Keratinocyte (primary cell): ENCODE results near the gene CHIA. TPM values are rescaled to one million over a fixed set of nuclear protein-coding genes. Genes with fewer than 3 reads are reported as not detected.

Experiments
- DNase-seq: peaks from one replicate; pipeline ENCODE4 v3.0.0-alpha.2; 2011; ENCODE audit warnings: low read depth, missing footprints, low spot score
- FAIRE-seq: peaks from 2 replicates; lab custom pipeline; 2011; peaks lifted over from hg19 to GRCh38; lab: Jason Lieb, UNC
- H2AFZ ChIP-seq: 2 replicates; pipeline ENCODE4 v1.6.0; 2012; ENCODE audit warnings: low read length, control low read depth, inconsistent platforms; ENCODE audit not compliant: control insufficient read depth
- H3K27ac ChIP-seq: 2 replicates; pipeline ENCODE4 v1.5.1; 2011; ENCODE audit warnings: low read length; ENCODE audit not compliant: control insufficient read depth, insufficient read depth
- H3K27me3 ChIP-seq: 3 replicates; pipeline ENCODE4 v1.6.0; 2011; ENCODE audit warnings: low read length; ENCODE audit not compliant: control insufficient read depth, insufficient read depth; ENCODE audit errors: extremely low read depth
- H3K36me3 ChIP-seq, 2 experiments: 2 replicates in 1 of 2; 3 replicates in 1 of 2; pipeline ENCODE4 v1.5.1; 2011; ENCODE audit warnings: low read length in 2 of 2, mild to moderate bottlenecking in 1 of 2; ENCODE audit not compliant: control insufficient read depth in 2 of 2, insufficient read depth in 2 of 2; ENCODE audit errors: extremely low read depth in 1 of 2
- H3K4me1 ChIP-seq: 3 replicates; pipeline ENCODE4 v1.5.1; 2011; ENCODE audit warnings: low read length; ENCODE audit not compliant: control insufficient read depth, insufficient read depth; ENCODE audit errors: extremely low read depth
- H3K4me2 ChIP-seq: 3 replicates; pipeline ENCODE4 v1.6.0; 2011; ENCODE audit warnings: low read depth, low read length; ENCODE audit not compliant: control insufficient read depth, insufficient read depth; ENCODE audit errors: extremely low read depth
- H3K4me3 ChIP-seq, 3 experiments: fragments of 200-600 bp in 1 of 3; sonication (generic) in 1 of 3; 2 replicates in 2 of 3; 3 replicates in 1 of 3; pipeline ENCODE4 v1.5.1; 2011 to 2016; ENCODE audit warnings: low read length in 3 of 3, mild to moderate bottlenecking in 3 of 3, control low read depth in 2 of 3, inconsistent platforms in 1 of 3, low read depth in 1 of 3, mixed read lengths in 1 of 3, mixed run types in 1 of 3, moderate library complexity in 1 of 3; ENCODE audit not compliant: control insufficient read depth in 2 of 3, insufficient read depth in 2 of 3; ENCODE audit errors: extremely low read depth in 1 of 3
- H3K79me2 ChIP-seq: 2 replicates; pipeline ENCODE4 v1.6.0; 2012; ENCODE audit warnings: low read length; ENCODE audit not compliant: control insufficient read depth, insufficient read depth
- H3K9ac ChIP-seq: 3 replicates; pipeline ENCODE4 v1.6.0; 2011; ENCODE audit warnings: low read length; ENCODE audit not compliant: control insufficient read depth, insufficient read depth; ENCODE audit errors: extremely low read depth
- H3K9me1 ChIP-seq: 3 replicates; pipeline ENCODE4 v1.6.0; 2011; ENCODE audit warnings: low read length; ENCODE audit not compliant: control insufficient read depth, insufficient read depth; ENCODE audit errors: extremely low read depth
- H3K9me3 ChIP-seq: 2 replicates; pipeline ENCODE4 v1.5.1; 2012; ENCODE audit warnings: low read depth, low read length; ENCODE audit not compliant: control insufficient read depth
- H4K20me1 ChIP-seq: 3 replicates; pipeline ENCODE4 v1.6.0; 2011; ENCODE audit warnings: low read length; ENCODE audit not compliant: control insufficient read depth, insufficient read depth; ENCODE audit errors: extremely low read depth
- EZH2 ChIP-seq: IDR thresholded peaks from one replicate; pipeline ENCODE4 v1.6.1; 2012; ENCODE audit warnings: inconsistent platforms, mild to moderate bottlenecking, low read length, moderate library complexity
- dilution Hi-C: fragments of 300-500 bp; cut with MboI; formaldehyde crosslinking; loops from one replicate; pipeline ENCODE4 v1.7.0; 2020; ENCODE audit warnings: low sequenced_read_pairs; ENCODE audit not compliant: extremely low pct_ligation_motif_present
- polyA plus RNA-seq, 5 experiments: library from polyadenylated mRNA; depleted of rRNA in 3 of 5; stranded (reverse) in 3 of 5; stranded (forward) in 1 of 5; unstranded in 1 of 5; fragments of >200 nt; gene quantifications; 1 replicate in 1 of 5; 2 replicates in 3 of 5; 3 replicates in 1 of 5; pipeline versions ENCODE4 v1.2.1 to v1.2.3, GENCODE V29; 2011 to 2012; ENCODE audit warnings: missing spikeins in 2 of 5, low read depth in 1 of 5, low replicate concordance in 1 of 5
- TF ChIP-seq, protein P1 (sequence below), 3 experiments: IDR thresholded peaks in 1 of 3; conservative IDR thresholded peaks in 1 of 3; optimal IDR thresholded peaks in 1 of 3; 2 replicates in 2 of 3; 3 replicates in 1 of 3; pipeline versions ENCODE3 to v1.5.1; 2011; ENCODE audit warnings: low read length in 3 of 3, mild to moderate bottlenecking in 3 of 3, moderate library complexity in 2 of 3, control low read depth in 1 of 3, inconsistent platforms in 1 of 3; ENCODE audit not compliant: insufficient read depth in 2 of 3; ENCODE audit errors: extremely low read depth in 1 of 3

CHIA gene
- polyA plus RNA-seq, 1 donor (not counting 4 experiments of a cell fraction or from before 2014, with no cell fraction given) = not detected

DNA sequence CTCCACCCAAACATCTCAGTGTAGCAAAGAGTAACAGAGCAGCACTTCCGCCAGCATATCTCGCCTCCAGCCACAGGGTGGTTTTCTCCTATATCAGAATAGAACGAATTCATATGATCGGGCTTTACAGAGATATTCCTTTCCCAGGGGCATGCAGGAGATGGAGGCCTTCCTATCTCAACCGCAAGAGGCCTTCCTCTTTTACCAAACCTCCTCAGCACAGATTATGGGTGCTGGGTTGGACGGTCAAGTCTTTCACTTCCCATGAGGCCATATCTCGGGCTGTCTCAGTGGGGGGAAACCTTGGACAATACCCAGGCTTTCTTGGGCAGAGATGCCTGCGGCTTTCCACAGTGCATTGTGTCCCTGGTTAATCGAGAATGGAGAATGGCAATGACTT lies 71.1 kb downstream of the CHIA start:
- dilution Hi-C loops = no loop called here
- no peak overlapping the region for H2AFZ ChIP-seq
- no peak overlapping the region for H3K4me3 ChIP-seq
- no peak overlapping the region for H3K27ac ChIP-seq
- FAIRE-seq (no peak), DNase-seq (no peak)
- TF ChIP-seq, protein P1, sequence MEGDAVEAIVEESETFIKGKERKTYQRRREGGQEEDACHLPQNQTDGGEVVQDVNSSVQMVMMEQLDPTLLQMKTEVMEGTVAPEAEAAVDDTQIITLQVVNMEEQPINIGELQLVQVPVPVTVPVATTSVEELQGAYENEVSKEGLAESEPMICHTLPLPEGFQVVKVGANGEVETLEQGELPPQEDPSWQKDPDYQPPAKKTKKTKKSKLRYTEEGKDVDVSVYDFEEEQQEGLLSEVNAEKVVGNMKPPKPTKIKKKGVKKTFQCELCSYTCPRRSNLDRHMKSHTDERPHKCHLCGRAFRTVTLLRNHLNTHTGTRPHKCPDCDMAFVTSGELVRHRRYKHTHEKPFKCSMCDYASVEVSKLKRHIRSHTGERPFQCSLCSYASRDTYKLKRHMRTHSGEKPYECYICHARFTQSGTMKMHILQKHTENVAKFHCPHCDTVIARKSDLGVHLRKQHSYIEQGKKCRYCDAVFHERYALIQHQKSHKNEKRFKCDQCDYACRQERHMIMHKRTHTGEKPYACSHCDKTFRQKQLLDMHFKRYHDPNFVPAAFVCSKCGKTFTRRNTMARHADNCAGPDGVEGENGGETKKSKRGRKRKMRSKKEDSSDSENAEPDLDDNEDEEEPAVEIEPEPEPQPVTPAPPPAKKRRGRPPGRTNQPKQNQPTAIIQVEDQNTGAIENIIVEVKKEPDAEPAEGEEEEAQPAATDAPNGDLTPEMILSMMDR (optimal IDR thresholded peaks at IDR 0.05 in 1 of 3, IDR thresholded peaks at IDR 0.05 in 1 of 3, conservative IDR thresholded peaks at IDR 0.05 in 1 of 3; ENCODE audit: extremely low read depth in 1 of 3, insufficient read depth in 2 of 3, low read length in 3 of 3) = no peak
- no peak for TF ChIP-seq EZH2
- no peaks in the 10 kb centered on the region for H3K27me3 ChIP-seq
- peaks cover 17% of the 10 kb centered on the region for H3K4me1 ChIP-seq
- H3K9me3 ChIP-seq = no peaks in the 10 kb centered on the region
- H3K9ac ChIP-seq = no peak overlapping the region
- no peak overlapping the region for H3K4me2 ChIP-seq
- H3K36me3 ChIP-seq = no peaks in the 10 kb centered on the region
- H4K20me1 ChIP-seq = no peaks in the 10 kb centered on the region
- no peaks in the 10 kb centered on the region for H3K9me1 ChIP-seq
- H3K79me2 ChIP-seq = no peaks in the 10 kb centered on the region

DNA sequence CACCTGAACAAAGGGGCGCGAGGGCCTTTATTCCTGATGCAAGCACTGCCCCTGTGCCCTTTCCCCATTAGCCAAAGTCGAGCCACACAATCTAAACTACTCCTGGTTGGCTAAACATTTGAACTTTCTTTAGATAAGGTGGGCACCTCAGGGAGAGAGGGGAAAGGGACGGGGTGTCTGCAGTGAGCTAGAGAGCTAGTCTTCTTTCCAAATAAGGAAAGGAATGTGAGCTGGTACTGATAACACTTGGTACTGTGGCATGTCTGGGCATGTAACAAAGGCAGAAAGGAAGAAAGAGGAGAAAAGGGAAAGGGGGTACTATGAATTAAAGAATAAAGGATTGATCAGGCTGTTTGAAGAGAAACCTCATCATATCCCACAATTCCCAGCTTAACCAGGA lies 74.0 kb downstream of the CHIA start:
- Histone ChIP-seq H3K9ac (no peak overlapping the region), H3K4me1 (peaks cover 17% of the 10 kb centered on the region), H3K9me1 (no peaks in the 10 kb centered on the region), H3K27me3 (no peaks in the 10 kb centered on the region), H3K4me2 (peak overlapping the region; percentile 47), H3K9me3 (no peaks in the 10 kb centered on the region), H3K79me2 (no peaks in the 10 kb centered on the region), H4K20me1 (no peaks in the 10 kb centered on the region), H2AFZ (peak overlapping the region; percentile 9), H3K36me3 (no peaks in the 10 kb centered on the region), H3K27ac (peak overlapping the region; percentile 2), H3K4me3 (no peak overlapping the region)
- dilution Hi-C loops = no loop called here
- TF ChIP-seq, protein P1 (optimal IDR thresholded peaks at IDR 0.05 in 1 of 3, IDR thresholded peaks at IDR 0.05 in 1 of 3, conservative IDR thresholded peaks at IDR 0.05 in 1 of 3; ENCODE audit: extremely low read depth in 1 of 3, insufficient read depth in 2 of 3, low read length in 3 of 3) = no peak
- TF ChIP-seq EZH2 = no peak
- DNase-seq (no peak), FAIRE-seq (peak; percentile 58)
